NCI-H1930 (cell line): Measurements from ENCODE around the gene EEFSEC.

Experiments
- DNase-seq, 2 experiments: peaks; one replicate each; lab custom pipeline; 2025; lab: John Stamatoyannopoulos, UW

The EEFSEC gene

GRCh38 chr3:128447561-128448013 is 294.3 kb downstream of the EEFSEC start:
- DNase-seq: no peak

GRCh38 chr3:128448491-128448890 is 295.2 kb downstream of the EEFSEC start:
- no peak for DNase-seq

GRCh38 chr3:128449111-128449638 is 295.9 kb downstream of the EEFSEC start:
- no peak for DNase-seq

- DNase-seq: no peak
These were observed 298.8 kb downstream of the EEFSEC start for GRCh38 chr3:128452120-128452519.

- no peak for DNase-seq
These were observed 299.5 kb downstream of the EEFSEC start for GRCh38 chr3:128452678-128453275.

GRCh38 chr3:128453501-128454309 is 300.4 kb downstream of the EEFSEC start:
- no peak for DNase-seq

- no peak for DNase-seq
These were observed 301.0 kb downstream of the EEFSEC start for GRCh38 chr3:128454310-128454618.

GRCh38 chr3:128455116-128455515 is 301.8 kb downstream of the EEFSEC start:
- no peak for DNase-seq

GRCh38 chr3:128455786-128456748 is 302.8 kb downstream of the EEFSEC start:
- no peak for DNase-seq

- no peak for DNase-seq
These were observed 303.8 kb downstream of the EEFSEC start for GRCh38 chr3:128456776-128457715.

- DNase-seq: no peak
These were observed 304.7 kb downstream of the EEFSEC start for GRCh38 chr3:128457937-128458336.
